GM12891 (cell line): ENCODE data around the gene RALGAPA2.

Experiments
- DNase-seq: peaks from one replicate; pipeline ENCODE4 v3.0.0; 2011; ENCODE audit warnings: low spot score; ENCODE audit not compliant: insufficient read length
- FAIRE-seq: peaks from 2 replicates; lab custom pipeline; 2011; peaks lifted over from hg19 to GRCh38; lab: Jason Lieb, UNC
- PAX5 ChIP-seq: IDR thresholded peaks from 2 replicates; pipeline ENCODE4 v1.6.1; 2011; ENCODE audit warnings: low read length, moderate library complexity, mild to moderate bottlenecking; ENCODE audit not compliant: insufficient read depth, severe bottlenecking
- POLR2A ChIP-seq: IDR thresholded peaks from 2 replicates; pipeline ENCODE4 v1.6.1; 2011; ENCODE audit warnings: low read depth, low read length, control low read depth
- POLR2AphosphoS5 ChIP-seq: IDR thresholded peaks from 2 replicates; pipeline ENCODE4 v1.6.1; 2011; ENCODE audit warnings: low read depth, low read length, control low read depth
- POU2F2 ChIP-seq: IDR thresholded peaks from 2 replicates; pipeline ENCODE4 v1.6.1; 2011; ENCODE audit warnings: low read depth, mild to moderate bottlenecking, control low read depth, low read length, moderate library complexity
- SPI1 ChIP-seq: IDR thresholded peaks from 2 replicates; pipeline ENCODE4 v1.6.1; 2011; ENCODE audit warnings: low read depth, low read length, control low read depth
- TAF1 ChIP-seq: IDR thresholded peaks from 2 replicates; pipeline ENCODE4 v1.6.1; 2011; ENCODE audit warnings: low read depth, low read length, control low read depth

The RALGAPA2 gene

GRCh38 chr20:20690676-20691476 lies 21.6 kb downstream of the RALGAPA2 start:
- DNase-seq, result no peak
- TF ChIP-seq PAX5 (no peak), SPI1 (peak; percentile 100)
- peak; percentile 75 for FAIRE-seq

GRCh38 chr20:20687319-20687718 lies 25.1 kb downstream of the RALGAPA2 start:
- FAIRE-seq (no peak), DNase-seq (no peak)
- TF ChIP-seq POLR2A (no peak), SPI1 (no peak), POLR2AphosphoS5 (no peak), PAX5 (no peak), POU2F2 (no peak), TAF1 (no peak)

- FAIRE-seq (no peak), DNase-seq (no peak)
- no peak for TF ChIP-seq POLR2A
- no peak for TF ChIP-seq POU2F2
- TF ChIP-seq POLR2AphosphoS5, result no peak
- no peak for TF ChIP-seq PAX5
- TF ChIP-seq SPI1, result no peak
- no peak for TF ChIP-seq TAF1
These were observed 26.8 kb downstream of the RALGAPA2 start for GRCh38 chr20:20685635-20686034.

- no peak for DNase-seq
- no peak for FAIRE-seq
- TF ChIP-seq SPI1, result no peak
- no peak for TF ChIP-seq POU2F2
- no peak for TF ChIP-seq PAX5
- no peak for TF ChIP-seq POLR2AphosphoS5
- TF ChIP-seq TAF1, result no peak
- no peak for TF ChIP-seq POLR2A
These were observed 28.7 kb downstream of the RALGAPA2 start for GRCh38 chr20:20683481-20684321.

- no peak for TF ChIP-seq TAF1
- TF ChIP-seq POLR2A, result no peak
- TF ChIP-seq SPI1, result no peak
- TF ChIP-seq POU2F2, result no peak
- no peak for TF ChIP-seq PAX5
- no peak for TF ChIP-seq POLR2AphosphoS5
- DNase-seq, result no peak
- FAIRE-seq, result no peak
These were observed 29.4 kb downstream of the RALGAPA2 start for GRCh38 chr20:20683020-20683419.

GRCh38 chr20:20680991-20681508 lies 31.4 kb downstream of the RALGAPA2 start:
- no peak for DNase-seq
- TF ChIP-seq POLR2AphosphoS5, result no peak
- no peak for TF ChIP-seq PAX5
- no peak for TF ChIP-seq POLR2A
- TF ChIP-seq TAF1, result no peak
- no peak for TF ChIP-seq POU2F2
- TF ChIP-seq SPI1, result peak; percentile 58
- peak; percentile 88 for FAIRE-seq

GRCh38 chr20:20679316-20679715 lies 33.1 kb downstream of the RALGAPA2 start:
- DNase-seq (no peak), FAIRE-seq (no peak)
- TF ChIP-seq PAX5 (no peak), POU2F2 (no peak), SPI1 (no peak), POLR2AphosphoS5 (no peak), POLR2A (no peak), TAF1 (no peak)

- no peak for TF ChIP-seq TAF1
- DNase-seq (no peak), FAIRE-seq (no peak)
These were observed 35.3 kb downstream of the RALGAPA2 start for GRCh38 chr20:20677186-20677585.

GRCh38 chr20:20668639-20669038 lies 43.8 kb downstream of the RALGAPA2 start:
- DNase-seq (peak; percentile 35), FAIRE-seq (peak; percentile 83)
- no peak for TF ChIP-seq POLR2A
- TF ChIP-seq TAF1, result no peak
- TF ChIP-seq POU2F2, result peak; percentile 85; the same call in 1 of the 2 replicates
- no peak for TF ChIP-seq PAX5
- TF ChIP-seq SPI1, result peak; percentile 98
- TF ChIP-seq POLR2AphosphoS5, result no peak

- TF ChIP-seq POU2F2 (no peak), SPI1 (no peak), PAX5 (no peak), TAF1 (no peak), POLR2A (no peak), POLR2AphosphoS5 (no peak)
- FAIRE-seq, result no peak
- no peak for DNase-seq
These were observed 46.1 kb downstream of the RALGAPA2 start for GRCh38 chr20:20666359-20666758.
